B cell (primary cell): ENCODE measurements around the gene KLHL1.

Experiments used
- EZH2 ChIP-seq: IDR thresholded peaks from 2 replicates; pipeline ENCODE4 v1.6.1; 2012; ENCODE audit warnings: borderline replicate concordance, low read depth, mild to moderate bottlenecking, moderate library complexity, low read length; ENCODE audit not compliant: insufficient read depth, poor library complexity, severe bottlenecking
- TF ChIP-seq, protein P1 (sequence below): fragments of 200-600 bp; IDR thresholded peaks from one replicate; pipeline ENCODE4 v1.8.0; 2022; ENCODE audit warnings: antibody characterized with exemption, mild to moderate bottlenecking

DNA sequence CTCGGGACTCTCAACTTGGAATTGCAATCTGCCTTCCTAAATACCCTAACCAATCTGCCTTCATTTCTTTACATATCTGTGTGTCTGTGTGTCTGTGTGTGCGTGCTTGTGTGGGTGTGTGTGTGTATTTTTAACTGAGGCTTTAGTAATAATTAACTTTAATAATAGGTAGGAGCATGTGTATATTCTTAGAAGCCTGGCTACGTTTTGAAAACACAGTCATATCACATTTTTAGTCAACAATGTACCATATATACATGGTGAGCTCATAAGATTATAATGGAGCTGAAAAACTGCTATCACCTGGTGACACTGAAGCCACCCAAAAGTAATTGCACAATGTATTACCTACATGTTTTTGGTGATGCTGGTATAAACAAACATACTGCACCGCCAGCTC, 66.1 kb downstream of the KLHL1 start:
- TF ChIP-seq, protein P1, sequence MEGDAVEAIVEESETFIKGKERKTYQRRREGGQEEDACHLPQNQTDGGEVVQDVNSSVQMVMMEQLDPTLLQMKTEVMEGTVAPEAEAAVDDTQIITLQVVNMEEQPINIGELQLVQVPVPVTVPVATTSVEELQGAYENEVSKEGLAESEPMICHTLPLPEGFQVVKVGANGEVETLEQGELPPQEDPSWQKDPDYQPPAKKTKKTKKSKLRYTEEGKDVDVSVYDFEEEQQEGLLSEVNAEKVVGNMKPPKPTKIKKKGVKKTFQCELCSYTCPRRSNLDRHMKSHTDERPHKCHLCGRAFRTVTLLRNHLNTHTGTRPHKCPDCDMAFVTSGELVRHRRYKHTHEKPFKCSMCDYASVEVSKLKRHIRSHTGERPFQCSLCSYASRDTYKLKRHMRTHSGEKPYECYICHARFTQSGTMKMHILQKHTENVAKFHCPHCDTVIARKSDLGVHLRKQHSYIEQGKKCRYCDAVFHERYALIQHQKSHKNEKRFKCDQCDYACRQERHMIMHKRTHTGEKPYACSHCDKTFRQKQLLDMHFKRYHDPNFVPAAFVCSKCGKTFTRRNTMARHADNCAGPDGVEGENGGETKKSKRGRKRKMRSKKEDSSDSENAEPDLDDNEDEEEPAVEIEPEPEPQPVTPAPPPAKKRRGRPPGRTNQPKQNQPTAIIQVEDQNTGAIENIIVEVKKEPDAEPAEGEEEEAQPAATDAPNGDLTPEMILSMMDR: no peak
- no peak for TF ChIP-seq EZH2
